Right lobe of liver (tissue), 6 donors: ENCODE data around the gene SHISA4. TPM values are rescaled to one million over a fixed set of nuclear protein-coding genes. Genes with fewer than 3 reads are reported as not detected.

Experiments
- ATAC-seq, 4 donors: fragments of 200-7000 bp; cut with Tn5 transposase; one replicate each; pipeline ENCODE4 v1.9.1; 2020; ENCODE audit warnings: mild to moderate bottlenecking in 4 of 4, moderate library complexity in 4 of 4
- DNase-seq, 3 donors: peaks; one replicate each; pipeline ENCODE4 v3.0.0-alpha.2; 2020
- H3K27ac ChIP-seq, 3 donors: fragments of 200-600 bp; one replicate each; pipeline ENCODE4 v1.8.0; 2022
- H3K27me3 ChIP-seq, 2 donors: fragments of 200-600 bp; one replicate each; pipeline ENCODE4 v1.8.0; 2022
- H3K36me3 ChIP-seq, 4 donors: fragments of 200-600 bp; sonication (generic) in 1 of 4; one replicate each; pipeline versions ENCODE4 v1.5.1 to v1.8.0; 2017 to 2022; ENCODE audit warnings: control low read depth in 1 of 4
- H3K4me1 ChIP-seq, 4 donors: fragments of 200-600 bp; sonication (generic) in 1 of 4; one replicate each; pipeline versions ENCODE4 v1.5.1 to v1.8.0; 2017 to 2022; ENCODE audit warnings: control low read depth in 1 of 4
- H3K4me3 ChIP-seq, 3 donors: fragments of 200-600 bp; one replicate each; pipeline ENCODE4 v1.8.0; 2022
- H3K9me3 ChIP-seq, 4 donors: fragments of 200-600 bp; sonication (generic) in 1 of 4; one replicate each; pipeline versions ENCODE4 v1.5.1 to v1.8.0; 2017 to 2022; ENCODE audit warnings: control low read depth in 1 of 4
- CTCF ChIP-seq, 4 donors: fragments of 200-600 bp in 3 of 4; fragments of 450-650 bp in 1 of 4; IDR thresholded peaks; one replicate each; pipeline versions ENCODE4 v1.5.1 to v1.8.0; 2016 to 2022; ENCODE audit warnings: antibody characterized with exemption in 4 of 4, mild to moderate bottlenecking in 2 of 4
- POLR2A ChIP-seq: fragments of 450-650 bp; IDR thresholded peaks from one replicate; pipeline ENCODE4 v1.6.1; 2017; ENCODE audit warnings: antibody characterized with exemption, mild to moderate bottlenecking
- WGBS: methylation state at CpG from one replicate; pipeline ENCODE4 v1.1.6; 2018; ENCODE audit warnings: low coverage, low lambda C conversion rate; ENCODE audit not compliant: insufficient coverage; ENCODE audit errors: missing lambda C conversion rate; 5-methylcytosine and 5-hydroxymethylcytosine counted together
- intact Hi-C, 2 donors: fragments of 100-400 bp; cut with DNase I; formaldehyde crosslinking; loops; one replicate each; pipeline versions ENCODE4 v1.11.2 to v1.14.1; 2022
- total RNA-seq, 6 experiments: library from RNA; depleted of rRNA in 2 of 6; stranded (reverse); fragments of >200 nt in 2 of 6; fragmentation: NEBNext Ultra II Directional in 3 of 6; extraction: Animal tissue kit (Norgen Biotek cat#: 25700) in 3 of 6; gene quantifications; one replicate each; pipeline versions ENCODE4 v1.1.0 to v1.2.4, GENCODE V29; 2016 to 2023
- donor health status: DM: no; HTN: yes; CAD: no.
- donor health status: DM: no; HTN: no; CAD: no.
- donor health status: DM: no; HTN: no; CAD: no.
- donor health status: DM: no; HTN: yes; CAD: no.
- donor health status: DM: no; HTN: yes; CAD: no.

Gene SHISA4
- total RNA-seq, 6 experiments from 2014 or later: 2.5 to 8.1 (median 4.8) TPM

DNA sequence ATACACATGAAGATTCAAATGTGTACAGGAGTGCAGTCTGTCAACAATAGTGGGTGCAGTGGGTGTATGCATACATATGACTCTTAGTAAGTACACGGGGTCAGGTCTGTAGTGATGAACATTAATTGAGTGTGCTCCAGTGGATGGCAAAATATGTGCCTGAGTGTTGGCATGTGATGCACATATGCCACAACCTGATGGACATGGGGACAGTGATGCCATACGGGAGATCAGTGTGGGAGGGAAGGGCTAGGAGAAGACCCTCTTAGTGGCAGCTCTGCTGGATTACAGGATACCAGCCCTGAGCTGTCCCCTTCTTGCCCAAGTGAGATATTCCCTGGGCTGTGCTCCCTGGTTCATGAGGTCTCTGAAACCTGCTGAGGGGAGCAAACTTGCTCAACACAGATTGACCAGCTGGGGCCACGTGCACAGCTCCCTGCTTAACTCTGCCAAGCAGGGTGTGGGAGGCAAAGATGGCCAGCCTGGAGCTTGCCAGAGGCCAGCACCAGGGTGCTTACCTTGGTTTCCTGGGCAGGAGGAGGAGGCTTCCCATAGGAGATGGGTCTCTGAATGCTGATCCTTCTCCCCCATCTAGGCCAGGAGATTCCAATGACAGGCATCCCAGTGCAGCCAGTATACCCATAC lies 2.2 kb downstream of the SHISA4 start:
- no peaks in the 10 kb centered on the region for H3K9me3 ChIP-seq
- no peak overlapping the region for H3K4me3 ChIP-seq
- intact Hi-C loops: loop anchor here (10.0 kb wide), 2 partner anchors 84 to 254 kb away; partner anchors contain the start of gene ARL8A (in 1 of the 2)
- no peaks in the 10 kb centered on the region for H3K27me3 ChIP-seq
- ATAC-seq (no peak), DNase-seq (no peak)
- no peak for TF ChIP-seq POLR2A
- 92% methylated on average over 2 of the region's 3 CpGs for WGBS
- H3K36me3 ChIP-seq: no peaks in the 10 kb centered on the region
- peaks cover 0 to 12% (median 0%) of the 10 kb centered on the region in 4 donors for H3K4me1 ChIP-seq
- H3K27ac ChIP-seq: no peak overlapping the region

DNA sequence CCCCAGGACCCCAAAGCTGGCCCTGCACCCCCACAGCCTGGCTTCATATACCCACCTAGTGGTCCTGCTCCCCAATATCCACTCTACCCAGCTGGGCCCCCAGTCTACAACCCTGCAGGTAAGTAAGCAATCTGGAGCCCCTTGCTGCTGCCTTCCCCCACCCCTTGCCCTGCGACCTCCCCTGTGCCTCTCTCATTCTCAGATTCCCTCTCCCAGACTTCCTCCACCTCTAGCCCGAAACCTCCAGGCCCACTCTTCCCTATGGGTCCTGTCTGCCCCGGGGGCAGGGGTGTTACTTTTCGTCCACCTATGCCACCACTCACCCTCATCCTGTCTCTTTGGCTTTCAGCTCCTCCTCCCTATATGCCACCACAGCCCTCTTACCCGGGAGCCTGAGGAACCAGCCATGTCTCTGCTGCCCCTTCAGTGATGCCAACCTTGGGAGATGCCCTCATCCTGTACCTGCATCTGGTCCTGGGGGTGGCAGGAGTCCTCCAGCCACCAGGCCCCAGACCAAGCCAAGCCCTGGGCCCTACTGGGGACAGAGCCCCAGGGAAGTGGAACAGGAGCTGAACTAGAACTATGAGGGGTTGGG lies 2.9 kb downstream of the SHISA4 start:
- H3K27ac ChIP-seq: no peak overlapping the region
- no peaks in the 10 kb centered on the region for H3K36me3 ChIP-seq
- no peak for TF ChIP-seq POLR2A
- no peak for TF ChIP-seq CTCF (IDR thresholded peaks at IDR 0.05)
- DNase-seq: no peak
- H3K9me3 ChIP-seq: no peaks in the 10 kb centered on the region
- WGBS: 65% methylated on average over 4 of the region's 5 CpGs
- no peak for ATAC-seq
- intact Hi-C loops: loop anchor here (10.0 kb wide), 2 partner anchors 83 to 253 kb away; partner anchors contain the start of gene ARL8A (in 1 of the 2)
- H3K4me1 ChIP-seq: peaks cover 0 to 12% (median 0%) of the 10 kb centered on the region in 4 donors
- H3K4me3 ChIP-seq: no peak overlapping the region
- H3K27me3 ChIP-seq: no peaks in the 10 kb centered on the region

DNA sequence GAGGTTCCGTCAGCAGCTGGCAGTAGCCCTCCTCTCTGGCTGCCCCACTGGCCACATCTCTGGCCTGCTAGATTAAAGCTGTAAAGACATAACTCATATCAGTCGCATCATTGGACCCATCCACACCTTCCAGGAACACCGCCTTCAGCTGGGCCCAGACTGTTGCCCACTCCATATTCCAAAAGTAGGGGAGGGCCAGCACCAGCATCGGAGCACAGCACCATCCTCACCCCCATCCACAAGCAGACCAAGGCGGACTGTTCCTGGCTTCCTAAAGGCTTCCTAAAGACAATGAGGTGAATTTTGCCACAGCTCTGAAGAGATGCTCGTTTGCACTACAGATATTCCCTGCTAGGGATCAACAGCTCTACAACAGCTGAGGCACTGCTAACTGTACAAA lies 3.5 kb downstream of the SHISA4 start:
- Histone ChIP-seq H3K36me3 (no peaks in the 10 kb centered on the region), H3K27me3 (no peaks in the 10 kb centered on the region), H3K9me3 (no peaks in the 10 kb centered on the region), H3K4me3 (no peak overlapping the region), H3K27ac (no peak overlapping the region), H3K4me1 (peaks cover 0 to 12% (median 0%) of the 10 kb centered on the region in 4 donors)
- DNase-seq: no peak
- intact Hi-C loops: loop anchor here (10.0 kb wide), 2 partner anchors 83 to 253 kb away; partner anchors contain the start of gene ARL8A (in 1 of the 2)
- ATAC-seq: no peak
- TF ChIP-seq POLR2A (no peak), CTCF (IDR thresholded peaks at IDR 0.05) (no peak)
- WGBS: no CpG with 5 or more reads among the region's 6 CpGs

DNA sequence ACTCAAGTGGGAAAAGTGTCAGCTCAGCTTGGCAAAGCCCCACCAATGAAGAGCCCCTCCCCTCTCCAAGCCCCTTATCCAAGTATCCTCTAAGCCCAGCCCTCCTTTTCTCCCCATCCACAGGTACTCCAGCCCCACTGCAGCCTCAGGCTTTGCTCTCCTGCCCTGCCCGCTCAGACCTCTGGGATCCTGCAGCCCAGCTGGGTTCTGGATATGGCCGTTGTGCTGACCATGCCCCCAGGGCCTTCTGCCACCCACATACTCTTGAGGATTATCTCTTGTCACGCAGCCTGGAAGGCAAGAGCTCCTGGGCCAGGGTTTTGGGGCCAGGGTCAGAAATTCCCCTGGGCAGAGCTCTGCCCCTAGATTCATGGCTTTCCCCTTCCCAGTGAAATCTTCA lies 4.7 kb downstream of the SHISA4 start:
- no peaks in the 10 kb centered on the region for H3K9me3 ChIP-seq
- intact Hi-C loops: loop anchor here (10.0 kb wide), 2 partner anchors 81 to 251 kb away; partner anchors contain the start of gene ARL8A (in 1 of the 2)
- H3K27ac ChIP-seq: no peak overlapping the region
- no peaks in the 10 kb centered on the region for H3K27me3 ChIP-seq
- ATAC-seq (no peak), DNase-seq (no peak)
- no peak overlapping the region for H3K4me3 ChIP-seq
- 66% methylated on average over 3 of the region's 3 CpGs for WGBS
- peaks cover 0 to 8% (median 0%) of the 10 kb centered on the region in 4 donors for H3K4me1 ChIP-seq
- H3K36me3 ChIP-seq: no peaks in the 10 kb centered on the region
- TF ChIP-seq POLR2A: no peak
- TF ChIP-seq CTCF (IDR thresholded peaks at IDR 0.05): no peak
